SKM-1 treated with dmso at 0.1 percent for 144 hours (cell line): Measurements from ENCODE around the gene ZNF304.

Experiments used
- DNase-seq: peaks from one replicate; lab custom pipeline; 2025; ENCODE audit not compliant: unreplicated experiment; lab: John Stamatoyannopoulos, UW

Gene ZNF304

GRCh38 chr19:57350877-57351805 is at the start of gene ZNF304:
TSS of gene ZNF304 (plus strand) at chr19:57351271. CDS start at chr19:57351665, 394 bp downstream.
- peak; percentile 67 for DNase-seq

GRCh38 chr19:57302020-57302465 is 49.0 kb upstream of the ZNF304 start:
- no peak for DNase-seq

GRCh38 chr19:57302727-57303401 is 48.2 kb upstream of the ZNF304 start:
- no peak for DNase-seq

- DNase-seq, result no peak
Observed at GRCh38 chr19:57305056-57305455, 46.0 kb upstream of the ZNF304 start.

GRCh38 chr19:57308514-57308913 is 42.6 kb upstream of the ZNF304 start:
- no peak for DNase-seq

- DNase-seq, result no peak
Observed at GRCh38 chr19:57310792-57311191, 40.3 kb upstream of the ZNF304 start.

- no peak for DNase-seq
Observed at GRCh38 chr19:57314146-57314545, 36.9 kb upstream of the ZNF304 start.

GRCh38 chr19:57317503-57317902 is 33.6 kb upstream of the ZNF304 start:
- DNase-seq, result no peak

GRCh38 chr19:57319869-57320179 is 31.2 kb upstream of the ZNF304 start:
- DNase-seq, result no peak

GRCh38 chr19:57320180-57321084 is 30.6 kb upstream of the ZNF304 start, which contains the start of gene ZNF543:
TSS of gene ZNF543 (plus strand) at chr19:57320472. CDS start at chr19:57320854, 382 bp downstream.
- DNase-seq, result peak; percentile 71

- no peak for DNase-seq
Observed at GRCh38 chr19:57321116-57321515, 30.0 kb upstream of the ZNF304 start.

- no peak for DNase-seq
Observed at GRCh38 chr19:57321751-57322150, 29.3 kb upstream of the ZNF304 start.

GRCh38 chr19:57324992-57325391 is 26.1 kb upstream of the ZNF304 start:
- no peak for DNase-seq

- DNase-seq, result no peak
Observed at GRCh38 chr19:57327993-57328392, 23.1 kb upstream of the ZNF304 start.

GRCh38 chr19:57334191-57334590 is 16.9 kb upstream of the ZNF304 start:
- no peak for DNase-seq

GRCh38 chr19:57338877-57339276 is 12.2 kb upstream of the ZNF304 start:
- DNase-seq, result no peak

GRCh38 chr19:57342582-57342981 is 8.5 kb upstream of the ZNF304 start:
- DNase-seq, result no peak

GRCh38 chr19:57348136-57348535 is 2.9 kb upstream of the ZNF304 start:
- no peak for DNase-seq

GRCh38 chr19:57351867-57352266 is 796 bp downstream of the ZNF304 start:
- no peak for DNase-seq

- no peak for DNase-seq
Observed at GRCh38 chr19:57355916-57356315, 4.8 kb downstream of the ZNF304 start.

GRCh38 chr19:57357406-57357805 is 6.3 kb downstream of the ZNF304 start:
- DNase-seq, result no peak
